Activated CD4-positive, CD25-positive, alpha-beta regulatory T cell (primary cell): ENCODE results near the gene PAGE2.
"Not testable (repeated sequence)": the region's sequence is repeated elsewhere in the genome, so short reads cannot be mapped to it uniquely, and the experiment has no call there.

Experiments
- DNase-seq, 4 experiments: peaks; one replicate each; lab custom pipeline; 2025; lab: John Stamatoyannopoulos, UW

PAGE2 gene

GRCh38 chrX:55123900-55124299 lies 35.1 kb downstream of the PAGE2 start:
- no peak for DNase-seq

DNA sequence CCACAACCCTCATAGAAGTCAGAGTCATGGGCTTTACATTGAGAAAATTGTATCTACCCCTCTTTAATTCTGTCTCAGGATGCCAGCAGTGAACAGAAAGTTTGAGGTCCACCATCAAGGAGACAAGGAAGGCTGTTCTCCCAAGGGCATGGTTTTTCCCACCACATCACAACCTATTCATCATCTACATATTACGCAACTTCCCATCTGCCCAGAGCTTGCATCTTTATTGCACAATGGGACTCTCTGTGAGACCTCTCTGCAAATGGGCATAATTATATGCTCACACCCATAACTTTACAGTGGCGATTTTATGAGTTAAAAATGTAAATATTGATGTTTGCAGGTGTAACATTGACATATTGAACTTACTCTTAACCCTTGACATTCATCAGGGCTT lies 38.9 kb downstream of the PAGE2 start:
- no peak for DNase-seq

DNA sequence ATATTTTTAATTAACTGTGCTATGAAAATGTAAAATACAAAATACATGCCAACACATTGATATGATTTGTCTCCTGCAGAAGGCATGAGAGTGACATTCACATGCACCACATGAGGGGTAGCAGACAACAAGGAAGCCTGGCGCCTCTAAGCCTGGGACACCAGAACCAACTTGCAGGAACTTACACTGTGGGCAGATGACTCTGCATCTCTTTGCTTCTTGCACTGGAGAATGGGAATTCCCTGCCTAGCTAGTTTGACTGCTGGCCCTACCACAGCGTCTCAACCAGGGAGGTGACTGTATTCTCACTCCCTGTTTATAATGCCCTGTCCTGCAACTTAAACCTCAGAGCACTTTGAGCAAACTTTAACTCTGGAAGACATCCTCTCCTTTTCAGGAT lies 40.5 kb downstream of the PAGE2 start:
- DNase-seq: no peak

- DNase-seq: no peak
Measured at GRCh38 chrX:55130481-55130880, 41.7 kb downstream of the PAGE2 start.

DNA sequence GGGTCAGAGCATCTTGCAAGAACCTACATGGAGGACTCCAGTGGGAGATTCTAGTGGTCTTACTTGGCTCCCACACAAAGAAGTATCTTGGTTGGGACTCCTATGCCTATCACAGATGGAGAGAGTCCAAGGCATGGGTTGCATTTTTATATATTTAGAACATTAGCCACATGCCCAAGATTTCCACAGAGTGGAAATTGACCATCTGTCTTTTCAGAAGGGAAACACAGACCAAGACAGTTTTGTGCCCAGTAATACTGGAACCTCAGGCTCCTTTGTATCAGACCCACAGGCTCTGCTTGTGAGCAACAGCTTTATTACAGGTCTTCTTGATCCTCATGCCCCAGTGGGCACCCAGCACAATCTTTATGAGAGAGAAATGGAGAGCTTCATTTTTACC lies 43.6 kb downstream of the PAGE2 start:
- DNase-seq: no peak

GRCh38 chrX:55135171-55135570 lies 46.4 kb downstream of the PAGE2 start:
- DNase-seq: peak in 1 of 4 experiments; percentile 2

DNA sequence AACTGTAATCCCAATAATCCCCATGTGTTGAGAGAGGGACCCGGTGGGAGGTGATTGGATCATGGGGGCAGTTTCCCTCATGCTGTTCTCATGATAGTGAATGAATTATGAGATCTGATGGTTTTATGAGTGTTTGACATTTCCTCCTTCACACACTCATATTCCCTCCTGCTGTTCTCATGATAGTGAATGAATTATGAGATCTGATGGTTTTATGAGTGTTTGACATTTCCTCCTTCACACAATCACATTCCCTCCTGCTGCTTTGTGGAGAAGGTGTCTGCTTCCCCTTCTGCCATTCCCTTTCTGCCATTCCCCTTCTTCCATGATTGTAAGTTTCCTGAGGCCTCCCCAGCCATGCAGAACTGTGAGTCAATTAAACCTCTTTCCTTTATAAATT lies 52.0 kb downstream of the PAGE2 start:
- not testable (repeated sequence) for DNase-seq
